Spleen (tissue), 7 donors: Measurements from ENCODE around the gene SPON1.

Experiments used
- POLR2A ChIP-seq, 3 donors: fragments of 450-650 bp; IDR thresholded peaks; one replicate each; pipeline ENCODE4 v1.5.1; 2017; ENCODE audit warnings: antibody characterized with exemption in 3 of 3, mild to moderate bottlenecking in 1 of 3
- POLR2AphosphoS5 ChIP-seq, 3 donors: sonication (generic); formaldehyde crosslinking; IDR thresholded peaks; one replicate each; pipeline ENCODE4 v1.5.1; 2017; ENCODE audit warnings: antibody characterized with exemption in 3 of 3
- TF ChIP-seq, protein P1 (sequence below), 11 experiments: fragments of 200-600 bp in 7 of 11; fragments of 450-650 bp in 4 of 11; sonication (generic) in 4 of 11; IDR thresholded peaks in 8 of 11; conservative IDR thresholded peaks in 3 of 11; 1 replicate in 7 of 11; 2 replicates in 4 of 11; pipeline versions ENCODE4 v1.4.0 to v1.8.0; 2016 to 2021; ENCODE audit warnings: antibody characterized with exemption in 11 of 11, inconsistent platforms in 4 of 11, mild to moderate bottlenecking in 1 of 11
- donor health status: DM: no; HTN: no; CAD: no; lungs with moderate emphysema.
- donor health status: DM: no; HTN: no; CAD: no.
- donor health status: DM: no; HTN: no; CAD: no.

- TF ChIP-seq, protein P1, sequence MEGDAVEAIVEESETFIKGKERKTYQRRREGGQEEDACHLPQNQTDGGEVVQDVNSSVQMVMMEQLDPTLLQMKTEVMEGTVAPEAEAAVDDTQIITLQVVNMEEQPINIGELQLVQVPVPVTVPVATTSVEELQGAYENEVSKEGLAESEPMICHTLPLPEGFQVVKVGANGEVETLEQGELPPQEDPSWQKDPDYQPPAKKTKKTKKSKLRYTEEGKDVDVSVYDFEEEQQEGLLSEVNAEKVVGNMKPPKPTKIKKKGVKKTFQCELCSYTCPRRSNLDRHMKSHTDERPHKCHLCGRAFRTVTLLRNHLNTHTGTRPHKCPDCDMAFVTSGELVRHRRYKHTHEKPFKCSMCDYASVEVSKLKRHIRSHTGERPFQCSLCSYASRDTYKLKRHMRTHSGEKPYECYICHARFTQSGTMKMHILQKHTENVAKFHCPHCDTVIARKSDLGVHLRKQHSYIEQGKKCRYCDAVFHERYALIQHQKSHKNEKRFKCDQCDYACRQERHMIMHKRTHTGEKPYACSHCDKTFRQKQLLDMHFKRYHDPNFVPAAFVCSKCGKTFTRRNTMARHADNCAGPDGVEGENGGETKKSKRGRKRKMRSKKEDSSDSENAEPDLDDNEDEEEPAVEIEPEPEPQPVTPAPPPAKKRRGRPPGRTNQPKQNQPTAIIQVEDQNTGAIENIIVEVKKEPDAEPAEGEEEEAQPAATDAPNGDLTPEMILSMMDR (IDR thresholded peaks at IDR 0.05 in 8 of 11, conservative IDR thresholded peaks at IDR 0.05 in 3 of 11) = no peak
- TF ChIP-seq POLR2AphosphoS5 (IDR thresholded peaks at IDR 0.05) = peak in 2 of 3 donors; percentile 39 to 66
- no peak for TF ChIP-seq POLR2A (IDR thresholded peaks at IDR 0.05)
These were observed 275.0 kb downstream of the SPON1 start for GRCh38 chr11:14237444-14237961.
